H1 (cell line): ENCODE results near the gene TLR5. TPM values are rescaled to one million over a fixed set of nuclear protein-coding genes. Genes with fewer than 3 reads are reported as not detected.
A peak's percentile ranks its signal among the peaks of the same experiment; 100 is the strongest.

Experiments
- BACH1 ChIP-seq: IDR thresholded peaks from 2 replicates; pipeline ENCODE4 v1.6.1; 2012; ENCODE audit warnings: low read length, improper control_type of control experiment
- CHD2 ChIP-seq: IDR thresholded peaks from 2 replicates; pipeline ENCODE4 v1.6.1; 2012; ENCODE audit warnings: low read length, improper control_type of control experiment
- EP300 ChIP-seq, 2 experiments: IDR thresholded peaks; 1 replicate in 1 of 2; 2 replicates in 1 of 2; pipeline ENCODE4 v1.6.1; 2011 to 2012; ENCODE audit warnings: low read depth in 2 of 2, low read length in 2 of 2, mild to moderate bottlenecking in 2 of 2, borderline replicate concordance in 1 of 2, inconsistent platforms in 1 of 2, moderate library complexity in 1 of 2
- EZH2 ChIP-seq: fragments of 200-600 bp; sonication (generic); IDR thresholded peaks from 2 replicates; pipeline ENCODE4 v1.7.1; 2012; ENCODE audit warnings: low read depth, mild to moderate bottlenecking, moderate library complexity, low read length, inconsistent platforms; ENCODE audit not compliant: severe bottlenecking
- HDAC2 ChIP-seq, 2 experiments: fragments of 300-600 bp in 1 of 2; sonication (generic) in 1 of 2; IDR thresholded peaks; 2 replicates each; pipeline ENCODE4 v1.6.1; 2011 to 2012; ENCODE audit warnings: low read depth in 2 of 2, low read length in 2 of 2, mild to moderate bottlenecking in 2 of 2, moderate library complexity in 2 of 2, borderline replicate concordance in 1 of 2, inconsistent platforms in 1 of 2
- KDM4A ChIP-seq: IDR thresholded peaks from one replicate; pipeline ENCODE4 v1.7.1; 2012; ENCODE audit warnings: low read depth, mild to moderate bottlenecking, moderate library complexity, low read length, inconsistent platforms; ENCODE audit not compliant: severe bottlenecking
- NANOG ChIP-seq: IDR thresholded peaks from 2 replicates; pipeline ENCODE4 v1.6.1; 2011; ENCODE audit warnings: low read length, low read depth, mild to moderate bottlenecking, inconsistent platforms; ENCODE audit not compliant: insufficient read depth, poor library complexity, severe bottlenecking
- POLR2A ChIP-seq, 2 experiments: IDR thresholded peaks; 1 replicate in 1 of 2; 2 replicates in 1 of 2; pipeline ENCODE4 v1.6.1; 2011; ENCODE audit warnings: low read depth in 2 of 2, low read length in 2 of 2, mild to moderate bottlenecking in 2 of 2; ENCODE audit errors: control extremely low read depth in 1 of 2
- POU5F1 ChIP-seq: IDR thresholded peaks from 2 replicates; pipeline ENCODE4 v1.6.1; 2011; ENCODE audit warnings: low read depth, mild to moderate bottlenecking, low read length, moderate library complexity
- RAD21 ChIP-seq, 2 experiments: IDR thresholded peaks in 1 of 2; conservative IDR thresholded peaks in 1 of 2; 2 replicates each; pipeline ENCODE4 v1.6.1; 2011; ENCODE audit warnings: low read depth in 2 of 2, low read length in 2 of 2, improper control_type of control experiment in 1 of 2, inconsistent platforms in 1 of 2, mild to moderate bottlenecking in 1 of 2, moderate library complexity in 1 of 2
- RNF2 ChIP-seq: fragments of 200-900, 300-1000 bp; sonication (generic); IDR thresholded peaks from 2 replicates; pipeline ENCODE4 v1.7.1; 2016; ENCODE audit warnings: borderline replicate concordance, low read depth, mild to moderate bottlenecking, antibody characterized with exemption, low read length; ENCODE audit not compliant: poor library complexity, severe bottlenecking; ENCODE audit errors: missing control alignments
- SIRT6 ChIP-seq: IDR thresholded peaks from one replicate; pipeline ENCODE4 v1.7.1; 2012; ENCODE audit warnings: low read length, inconsistent platforms
- SP1 ChIP-seq: IDR thresholded peaks from 2 replicates; pipeline ENCODE4 v1.6.1; 2011; ENCODE audit warnings: low read depth, low read length
- SP4 ChIP-seq: IDR thresholded peaks from 2 replicates; pipeline ENCODE4 v1.6.1; 2012; ENCODE audit warnings: low read length, inconsistent platforms
- TAF1 ChIP-seq: IDR thresholded peaks from 2 replicates; pipeline ENCODE4 v1.6.1; 2011; ENCODE audit warnings: mild to moderate bottlenecking, low read depth, low read length
- TBP ChIP-seq: IDR thresholded peaks from 2 replicates; pipeline ENCODE4 v1.6.1; 2011; ENCODE audit warnings: low read depth, low read length, improper control_type of control experiment
- polyA plus RNA-seq, 7 experiments: library from polyadenylated mRNA; depleted of rRNA in 3 of 7; stranded (reverse) in 5 of 7; unstranded in 2 of 7; fragments of >200 nt in 5 of 7; fragments of 200-250 nt in 2 of 7; gene quantifications; 1 replicate in 5 of 7; 2 replicates in 1 of 7; 4 replicates in 1 of 7; pipeline versions ENCODE4 v1.2.1 to v1.2.3, GENCODE V29; 2011 to 2013; ENCODE audit warnings: missing spikeins in 2 of 7, mixed read lengths in 2 of 7
- total RNA-seq: library from RNA; stranded (reverse); fragmentation: NEBNext Ultra II Directional; extraction: Animal tissue kit (Norgen Biotek cat#: 25700); gene quantifications from 2 replicates; pipeline ENCODE4 v1.2.1, GENCODE V29; 2021
- TF ChIP-seq, protein P1 (sequence below), 3 experiments: IDR thresholded peaks; 1 replicate in 2 of 3; 2 replicates in 1 of 3; pipeline versions ENCODE4 v1.5.1 to v1.6.1; 2011; ENCODE audit warnings: low read length in 3 of 3, mild to moderate bottlenecking in 3 of 3, inconsistent platforms in 2 of 3, low read depth in 1 of 3, moderate library complexity in 1 of 3; ENCODE audit not compliant: insufficient read depth in 1 of 3; ENCODE audit errors: control extremely low read depth in 1 of 3
- TF ChIP-seq, protein P2 (sequence below): IDR thresholded peaks from 2 replicates; pipeline ENCODE4 v1.6.1; 2012; ENCODE audit warnings: inconsistent platforms
- TF ChIP-seq, protein P3 (sequence below): IDR thresholded peaks from 2 replicates; pipeline ENCODE4 v1.6.1; 2012; ENCODE audit warnings: inconsistent platforms

Gene TLR5
- total and polyA plus RNA-seq, 2 of the 8 experiments (the other 6 are each of a cell fraction or from before 2014, with no cell fraction given), result 0.35 to 0.74 TPM

DNA sequence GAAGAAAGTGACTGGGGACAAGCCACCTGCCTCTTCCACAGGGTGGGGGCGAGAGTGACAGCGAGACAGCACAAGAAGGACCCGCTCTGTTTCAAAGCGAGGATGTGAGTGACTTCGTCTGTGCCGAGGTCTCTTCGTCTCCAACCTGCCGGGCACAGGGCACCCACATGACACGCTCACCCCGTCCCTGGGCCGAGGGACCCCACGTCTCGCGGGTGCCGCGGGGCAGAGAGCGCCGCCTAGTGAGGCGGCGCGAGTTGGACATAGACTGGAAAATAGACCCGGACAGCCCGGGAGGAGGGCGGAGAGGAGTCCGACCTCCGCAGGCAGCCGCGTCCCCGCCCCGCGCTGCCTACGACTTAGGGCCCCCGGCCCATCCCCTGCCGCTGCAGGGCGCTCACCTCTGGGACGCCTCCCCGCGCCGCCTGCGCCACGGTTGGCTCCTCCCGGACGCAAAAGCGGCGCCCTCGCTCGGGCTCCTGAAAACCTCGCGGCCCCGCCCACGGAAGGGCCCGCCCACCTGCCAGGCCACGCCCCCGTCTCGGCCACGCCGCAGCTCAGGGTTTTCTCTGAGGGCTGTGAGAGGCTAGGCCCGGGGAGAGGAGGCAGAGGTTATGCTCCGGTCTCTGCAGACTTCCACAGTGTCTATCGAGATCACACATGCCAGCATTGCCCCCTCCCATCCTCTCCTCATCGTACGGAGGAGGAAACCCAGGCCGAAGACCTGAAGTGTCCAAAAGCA, at the start of gene TLR5 (continued):
- TF ChIP-seq, protein P1, sequence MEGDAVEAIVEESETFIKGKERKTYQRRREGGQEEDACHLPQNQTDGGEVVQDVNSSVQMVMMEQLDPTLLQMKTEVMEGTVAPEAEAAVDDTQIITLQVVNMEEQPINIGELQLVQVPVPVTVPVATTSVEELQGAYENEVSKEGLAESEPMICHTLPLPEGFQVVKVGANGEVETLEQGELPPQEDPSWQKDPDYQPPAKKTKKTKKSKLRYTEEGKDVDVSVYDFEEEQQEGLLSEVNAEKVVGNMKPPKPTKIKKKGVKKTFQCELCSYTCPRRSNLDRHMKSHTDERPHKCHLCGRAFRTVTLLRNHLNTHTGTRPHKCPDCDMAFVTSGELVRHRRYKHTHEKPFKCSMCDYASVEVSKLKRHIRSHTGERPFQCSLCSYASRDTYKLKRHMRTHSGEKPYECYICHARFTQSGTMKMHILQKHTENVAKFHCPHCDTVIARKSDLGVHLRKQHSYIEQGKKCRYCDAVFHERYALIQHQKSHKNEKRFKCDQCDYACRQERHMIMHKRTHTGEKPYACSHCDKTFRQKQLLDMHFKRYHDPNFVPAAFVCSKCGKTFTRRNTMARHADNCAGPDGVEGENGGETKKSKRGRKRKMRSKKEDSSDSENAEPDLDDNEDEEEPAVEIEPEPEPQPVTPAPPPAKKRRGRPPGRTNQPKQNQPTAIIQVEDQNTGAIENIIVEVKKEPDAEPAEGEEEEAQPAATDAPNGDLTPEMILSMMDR (IDR thresholded peaks at IDR 0.05; ENCODE audit: control extremely low read depth in 1 of 3, insufficient read depth in 1 of 3, low read depth in 1 of 3, low read length in 3 of 3), result peak; percentile 52 to 61 (median 61)
- TF ChIP-seq HDAC2 (IDR thresholded peaks at IDR 0.05; ENCODE audit: borderline replicate concordance in 1 of 2, low read depth in 2 of 2, low read length in 2 of 2) (peak; percentile 63 to 78; a peak in 3 of 4 replicates), RNF2 (no peak), SIRT6 (no peak), KDM4A (peak; percentile 85), SP1 (peak; percentile 47; the same call in 1 of the 2 replicates), NANOG (no peak), CHD2 (0 out of 2 replicates have a peak, but pooled peaks have one; percentile 48), POU5F1 (no peak), TAF1 (no peak), BACH1 (peak; percentile 78), POLR2A (IDR thresholded peaks at IDR 0.05; ENCODE audit: control extremely low read depth in 1 of 2, low read depth in 2 of 2, low read length in 2 of 2) (0 out of 3 replicates have a peak, but pooled peaks of 1 of the 2 experiments have one; percentile 27), EP300 (IDR thresholded peaks at IDR 0.05; ENCODE audit: borderline replicate concordance in 1 of 2, low read depth in 2 of 2, low read length in 2 of 2) (no peak), SP4 (peak; percentile 54; the same call in 1 of the 2 replicates), EZH2 (no peak), TBP (peak; percentile 29; the same call in 1 of the 2 replicates), RAD21 (IDR thresholded peaks at IDR 0.05 in 1 of 2, conservative IDR thresholded peaks at IDR 0.05 in 1 of 2; ENCODE audit: low read depth in 2 of 2, low read length in 2 of 2) (peak; percentile 25 to 44; a peak in 2 of 4 replicates)
- TF ChIP-seq, protein P2, sequence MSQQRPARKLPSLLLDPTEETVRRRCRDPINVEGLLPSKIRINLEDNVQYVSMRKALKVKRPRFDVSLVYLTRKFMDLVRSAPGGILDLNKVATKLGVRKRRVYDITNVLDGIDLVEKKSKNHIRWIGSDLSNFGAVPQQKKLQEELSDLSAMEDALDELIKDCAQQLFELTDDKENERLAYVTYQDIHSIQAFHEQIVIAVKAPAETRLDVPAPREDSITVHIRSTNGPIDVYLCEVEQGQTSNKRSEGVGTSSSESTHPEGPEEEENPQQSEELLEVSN, result peak; percentile 98
- TF ChIP-seq, protein P3, sequence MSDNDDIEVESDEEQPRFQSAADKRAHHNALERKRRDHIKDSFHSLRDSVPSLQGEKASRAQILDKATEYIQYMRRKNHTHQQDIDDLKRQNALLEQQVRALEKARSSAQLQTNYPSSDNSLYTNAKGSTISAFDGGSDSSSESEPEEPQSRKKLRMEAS, result peak; percentile 97
